GM12891 (cell line): ENCODE measurements around the gene HCAR2.
"Not testable (repeated sequence)": the region's sequence is repeated elsewhere in the genome, so short reads cannot be mapped to it uniquely, and the experiment has no call there.

Experiments
- POLR2A ChIP-seq: IDR thresholded peaks from 2 replicates; pipeline ENCODE4 v1.6.1; 2011; ENCODE audit warnings: low read depth, low read length, control low read depth
- POLR2AphosphoS5 ChIP-seq: IDR thresholded peaks from 2 replicates; pipeline ENCODE4 v1.6.1; 2011; ENCODE audit warnings: low read depth, low read length, control low read depth
- POU2F2 ChIP-seq: IDR thresholded peaks from 2 replicates; pipeline ENCODE4 v1.6.1; 2011; ENCODE audit warnings: low read depth, mild to moderate bottlenecking, control low read depth, low read length, moderate library complexity
- SPI1 ChIP-seq: IDR thresholded peaks from 2 replicates; pipeline ENCODE4 v1.6.1; 2011; ENCODE audit warnings: low read depth, low read length, control low read depth
- TAF1 ChIP-seq: IDR thresholded peaks from 2 replicates; pipeline ENCODE4 v1.6.1; 2011; ENCODE audit warnings: low read depth, low read length, control low read depth

DNA sequence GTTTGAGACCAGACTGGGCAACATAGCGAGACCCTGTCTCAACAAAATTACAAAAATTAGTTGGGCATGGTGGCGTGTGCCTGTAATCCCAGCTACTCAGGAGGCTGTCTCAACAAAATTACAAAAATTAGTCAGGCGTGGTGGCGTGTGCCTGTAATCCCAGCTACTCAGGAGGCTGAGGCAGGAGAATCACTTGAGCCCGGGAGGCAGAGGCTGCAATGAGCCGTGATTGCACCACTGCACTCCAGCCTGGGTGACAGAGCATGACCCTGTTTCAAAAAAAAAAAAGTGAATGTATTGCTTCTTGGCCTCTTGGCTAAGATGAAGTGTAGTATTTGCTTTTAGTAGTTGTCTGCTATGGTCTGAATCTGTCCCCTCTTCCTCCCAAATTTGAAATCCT, 22.2 kb downstream of the HCAR2 start:
- TF ChIP-seq POLR2A, POLR2AphosphoS5, TAF1, SPI1, POU2F2: not testable (repeated sequence)
